Lower leg skin (tissue), 3 donors: Measurements from ENCODE around the gene BRD7.

ENCODE experiments used
- CTCF ChIP-seq, 3 donors: fragments of 450-650 bp; IDR thresholded peaks; one replicate each; pipeline ENCODE4 v1.5.1; 2016; ENCODE audit warnings: antibody characterized with exemption in 3 of 3, mild to moderate bottlenecking in 3 of 3, moderate library complexity in 2 of 3
- POLR2A ChIP-seq, 2 donors: fragments of 450-650 bp; IDR thresholded peaks; one replicate each; pipeline ENCODE4 v1.6.1; 2016 to 2017; ENCODE audit warnings: antibody characterized with exemption in 2 of 2, mild to moderate bottlenecking in 1 of 2, moderate library complexity in 1 of 2

GRCh38 chr16:50373345-50373701 lies 4.5 kb upstream of the BRD7 start:
- TF ChIP-seq CTCF (IDR thresholded peaks at IDR 0.05): no peak
- no peak for TF ChIP-seq POLR2A (IDR thresholded peaks at IDR 0.05)
